Cardiac fibroblast (primary cell): ENCODE results near the gene ADARB2.

Experiments
- DNase-seq, 2 donors: peaks; one replicate each; pipeline versions ENCODE4 v3.0.0 to v3.0.0-alpha.2; 2010; ENCODE audit warnings: low read depth in 2 of 2
- H3K4me3 ChIP-seq, 2 donors: replicated peaks in 1 of 2; 1 replicate in 1 of 2; 2 replicates in 1 of 2; pipeline ENCODE4 v1.5.1; 2011; ENCODE audit warnings: low read depth in 2 of 2, low read length in 2 of 2, mild to moderate bottlenecking in 2 of 2, moderate library complexity in 1 of 2
- TF ChIP-seq, protein P1 (sequence below): IDR thresholded peaks from one replicate; pipeline ENCODE4 v1.5.1; 2011; ENCODE audit warnings: low read depth, mild to moderate bottlenecking, low read length, inconsistent platforms

Gene ADARB2

DNA sequence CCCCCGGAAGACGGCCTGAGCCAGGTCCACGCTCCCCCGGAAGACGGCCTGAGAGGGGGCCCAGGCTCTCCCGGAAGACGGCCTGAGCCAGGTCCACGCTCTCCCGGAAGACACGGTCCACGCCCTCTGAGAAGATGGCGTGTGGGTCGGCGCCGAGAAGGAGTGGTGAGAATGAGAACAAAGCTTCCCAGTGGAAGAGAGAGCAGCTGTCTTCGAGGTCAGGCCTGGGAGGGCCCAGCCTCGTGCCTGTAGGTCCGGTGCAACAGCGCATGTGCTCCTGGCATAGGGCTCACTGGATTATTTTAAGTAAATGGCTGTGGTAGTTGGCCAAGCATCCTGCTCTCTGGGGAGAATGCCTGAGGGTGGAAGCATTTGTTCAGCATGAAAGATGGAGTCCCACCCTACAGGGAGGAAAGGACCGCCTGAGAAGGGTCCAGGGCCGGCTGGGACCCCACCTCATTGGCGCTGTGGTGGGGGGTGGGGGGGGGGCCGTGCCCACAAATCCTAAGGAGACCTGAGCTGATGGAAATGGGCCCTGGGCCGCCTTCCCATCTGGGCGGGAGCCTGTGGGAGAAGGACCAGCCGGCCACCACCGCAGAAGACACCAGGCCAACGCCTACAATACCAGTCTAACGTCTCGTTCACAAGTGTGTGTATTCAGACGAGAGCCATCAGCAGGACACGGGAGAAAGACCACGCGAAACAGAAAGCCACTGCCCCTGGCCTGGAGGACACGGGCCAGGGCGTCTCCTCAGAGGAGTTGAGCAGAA, 471.1 kb downstream of the ADARB2 start:
- DNase-seq = no peak
- no peak overlapping the region for H3K4me3 ChIP-seq
- TF ChIP-seq, protein P1, sequence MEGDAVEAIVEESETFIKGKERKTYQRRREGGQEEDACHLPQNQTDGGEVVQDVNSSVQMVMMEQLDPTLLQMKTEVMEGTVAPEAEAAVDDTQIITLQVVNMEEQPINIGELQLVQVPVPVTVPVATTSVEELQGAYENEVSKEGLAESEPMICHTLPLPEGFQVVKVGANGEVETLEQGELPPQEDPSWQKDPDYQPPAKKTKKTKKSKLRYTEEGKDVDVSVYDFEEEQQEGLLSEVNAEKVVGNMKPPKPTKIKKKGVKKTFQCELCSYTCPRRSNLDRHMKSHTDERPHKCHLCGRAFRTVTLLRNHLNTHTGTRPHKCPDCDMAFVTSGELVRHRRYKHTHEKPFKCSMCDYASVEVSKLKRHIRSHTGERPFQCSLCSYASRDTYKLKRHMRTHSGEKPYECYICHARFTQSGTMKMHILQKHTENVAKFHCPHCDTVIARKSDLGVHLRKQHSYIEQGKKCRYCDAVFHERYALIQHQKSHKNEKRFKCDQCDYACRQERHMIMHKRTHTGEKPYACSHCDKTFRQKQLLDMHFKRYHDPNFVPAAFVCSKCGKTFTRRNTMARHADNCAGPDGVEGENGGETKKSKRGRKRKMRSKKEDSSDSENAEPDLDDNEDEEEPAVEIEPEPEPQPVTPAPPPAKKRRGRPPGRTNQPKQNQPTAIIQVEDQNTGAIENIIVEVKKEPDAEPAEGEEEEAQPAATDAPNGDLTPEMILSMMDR = no peak

DNA sequence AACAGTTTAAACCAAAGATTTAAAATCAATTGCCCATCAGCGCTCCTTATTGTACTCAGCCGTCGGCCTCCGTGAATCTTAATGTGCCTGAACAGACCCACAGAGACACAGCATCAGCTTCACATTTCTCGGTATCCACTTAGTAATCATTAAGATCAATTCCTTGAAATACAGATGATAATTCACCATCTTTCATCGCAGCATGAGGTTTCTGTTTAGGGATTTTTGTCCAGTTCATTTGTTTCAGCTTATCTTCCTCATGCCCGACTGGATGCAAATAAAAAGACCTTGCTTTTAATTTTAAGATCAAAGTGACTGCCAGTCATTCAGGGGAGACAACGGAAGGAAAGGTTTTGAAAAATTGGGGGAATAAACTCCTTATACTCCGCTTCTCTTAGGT, 473.3 kb downstream of the ADARB2 start:
- no peak overlapping the region for H3K4me3 ChIP-seq
- DNase-seq = no peak
- TF ChIP-seq, protein P1 = no peak

DNA sequence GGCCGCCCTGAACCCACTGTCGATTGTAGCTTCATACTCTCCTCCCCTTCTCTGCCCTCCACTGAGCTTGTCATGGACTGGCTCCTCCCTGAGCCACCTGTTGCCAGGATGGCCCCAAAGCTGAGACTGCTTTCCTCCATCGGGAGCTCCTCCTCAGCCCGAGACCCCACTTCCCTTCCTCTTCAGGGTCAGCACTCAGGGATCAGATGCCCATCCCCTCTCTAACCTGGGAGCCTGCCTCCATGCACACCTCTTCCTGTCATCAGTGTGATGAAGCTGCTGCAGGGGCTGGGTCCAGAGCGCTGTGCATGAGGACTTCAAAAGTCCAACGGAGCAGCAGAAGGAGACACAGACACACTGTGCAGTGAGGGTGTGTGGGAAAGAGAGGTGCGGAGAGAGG, 480.1 kb downstream of the ADARB2 start:
- no peak overlapping the region for H3K4me3 ChIP-seq
- TF ChIP-seq, protein P1 = no peak
- DNase-seq = no peak

DNA sequence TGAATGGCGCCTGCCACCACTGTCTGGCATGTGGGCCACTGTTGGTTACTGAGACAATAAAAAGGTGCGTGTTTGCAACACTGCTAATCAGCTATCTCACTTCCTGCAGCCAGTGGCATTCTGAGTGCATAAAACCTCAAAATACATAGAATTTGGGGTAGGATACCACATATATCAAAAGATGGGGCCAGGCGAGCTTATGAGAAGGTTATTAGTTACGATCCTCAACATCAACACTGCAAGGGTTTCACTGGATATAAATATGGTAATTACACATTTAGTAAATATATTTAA, 480.9 kb downstream of the ADARB2 start:
- no peak overlapping the region for H3K4me3 ChIP-seq
- TF ChIP-seq, protein P1 = no peak
- DNase-seq = no peak

DNA sequence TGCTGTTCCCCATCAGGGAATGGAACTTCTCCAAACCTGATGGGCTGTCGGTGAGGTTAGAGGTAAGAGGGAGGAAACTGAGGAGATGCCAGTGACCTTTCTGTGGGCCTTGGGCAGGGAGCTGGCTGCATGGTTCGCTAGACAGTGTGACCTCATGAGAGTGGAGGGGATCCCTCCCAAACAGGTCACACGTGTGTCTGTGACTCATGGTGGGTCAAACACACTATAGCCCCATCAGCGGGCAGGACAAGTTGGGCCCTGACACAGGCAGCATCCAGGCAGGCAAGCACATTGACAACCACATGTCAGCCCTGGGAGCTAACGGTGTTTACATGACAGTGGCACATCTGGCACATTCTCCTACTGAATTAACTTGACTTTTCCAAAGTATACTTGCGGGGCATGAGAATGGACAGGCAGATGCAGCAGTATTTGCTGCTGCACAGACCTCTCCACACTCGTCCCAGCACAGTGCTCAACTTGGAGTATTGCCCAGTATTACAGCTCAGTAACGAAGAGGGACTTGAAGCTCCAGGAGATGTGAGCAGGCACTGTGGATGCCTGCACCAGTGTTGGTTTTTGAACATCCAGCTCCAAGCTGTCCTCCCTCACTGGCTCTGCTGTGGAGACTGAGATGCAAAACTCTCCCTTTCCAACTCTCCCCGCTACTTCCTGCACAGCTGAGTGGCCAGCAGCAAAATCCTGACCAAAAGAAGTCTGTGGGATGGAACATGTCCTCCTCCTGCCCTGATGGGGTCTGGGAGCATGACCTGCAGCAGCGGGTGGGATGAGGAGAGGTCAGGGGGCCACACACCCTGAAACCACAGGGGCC, 481.5 kb downstream of the ADARB2 start:
- DNase-seq = no peak
- TF ChIP-seq, protein P1 = no peak

DNA sequence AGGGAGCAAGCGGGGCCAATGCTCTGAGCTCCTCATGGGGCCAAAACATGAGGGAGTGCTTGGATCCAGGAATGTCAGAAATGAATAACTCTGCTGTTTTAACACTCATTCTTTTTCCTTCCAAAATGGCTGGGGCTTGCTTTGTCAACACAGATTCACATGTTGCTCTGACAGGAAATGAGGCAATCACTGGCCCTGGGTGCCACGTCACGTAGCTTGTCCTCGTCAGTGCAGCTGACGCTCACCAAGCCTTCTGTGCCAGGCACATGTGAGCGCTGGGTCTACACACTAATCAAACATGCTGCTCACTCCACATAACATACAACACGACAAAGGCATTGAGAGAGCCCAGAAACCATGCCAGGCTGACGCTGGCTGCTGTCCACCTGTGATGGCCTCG, 482.2 kb downstream of the ADARB2 start:
- TF ChIP-seq, protein P1 = no peak
- no peak overlapping the region for H3K4me3 ChIP-seq
- DNase-seq = peak in 1 of 2 donors; percentile 2

More for the DNA sequence above, 481.5 kb downstream of the ADARB2 start:
- H3K4me3 ChIP-seq = no peak overlapping the region
